ENCODE measurements around the gene YAP1.

GRCh38 chr11:102240502-102240901 is 130.3 kb downstream of the YAP1 start:
- TF ChIP-seq CTCF (IDR thresholded peaks at IDR 0.05; ENCODE audit: poor library complexity) (no peak), EZH2phosphoT487 (IDR thresholded peaks at IDR 0.05; ENCODE audit: low read depth, severe bottlenecking, unreplicated experiment) (no peak)
